Erythroblast (primary cell): Measurements from ENCODE around the gene TEAD4.

ENCODE experiments used
- GATA1 ChIP-seq: IDR thresholded peaks from 2 replicates; pipeline ENCODE4 v1.6.1; 2011; ENCODE audit warnings: low read depth, mild to moderate bottlenecking, control low read depth, low read length, moderate library complexity
- POLR2A ChIP-seq: IDR thresholded peaks from 2 replicates; pipeline ENCODE4 v1.6.1; 2011; ENCODE audit warnings: mild to moderate bottlenecking, low read length

- TF ChIP-seq GATA1 (no peak), POLR2A (no peak)
These were observed 4.1 kb downstream of the TEAD4 start for GRCh38 chr12:2963154-2963759.
